GM18517 (cell line): ENCODE measurements around the gene ACOT4.
"Not testable (repeated sequence)": the region's sequence is repeated elsewhere in the genome, so short reads cannot be mapped to it uniquely, and the experiment has no call there.

Experiments used
- ATAC-seq: cut with Tn5 transposase; IDR thresholded peaks from one replicate; pipeline ENCODE4 v1.9.1; 2021; ENCODE audit warnings: mild to moderate bottlenecking, moderate library complexity; ENCODE audit not compliant: unreplicated experiment

Gene ACOT4

DNA sequence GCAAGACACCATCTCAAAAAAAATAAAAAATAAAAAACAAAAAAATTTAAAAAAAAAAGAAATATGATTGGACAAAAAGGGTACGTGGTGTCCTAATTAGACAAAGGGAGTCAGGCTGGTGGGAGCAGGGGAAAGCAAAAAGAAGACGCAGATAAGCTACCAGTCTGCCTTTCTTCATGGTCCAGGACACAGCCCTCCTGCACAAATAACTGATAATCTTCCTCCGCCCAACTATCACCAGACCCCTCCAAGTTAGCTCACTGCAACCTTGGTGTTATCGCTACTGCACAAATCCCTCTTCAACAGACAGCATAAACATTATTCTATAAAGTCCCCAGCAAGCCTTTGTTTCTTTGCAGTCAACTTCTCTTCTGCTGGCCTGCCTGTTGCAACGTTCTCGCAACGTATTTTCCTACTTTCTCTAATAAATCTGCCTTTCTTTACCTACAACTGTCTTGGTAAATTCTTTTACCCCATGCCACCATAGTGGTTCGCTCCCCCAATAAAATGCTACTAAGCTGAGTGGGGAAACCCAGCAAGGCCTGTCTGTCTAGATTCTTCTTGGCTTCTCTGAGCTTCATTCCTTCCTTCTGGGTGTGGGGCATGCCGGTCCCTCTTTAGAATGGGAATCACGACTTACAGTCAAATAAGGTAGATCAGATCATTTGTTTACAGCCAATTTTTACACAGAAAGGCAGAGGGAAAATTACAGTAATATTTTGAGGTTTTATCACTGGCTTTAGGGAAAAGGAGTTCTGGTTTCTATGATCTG is 38.5 kb downstream of the ACOT4 start:
- no peak for ATAC-seq

DNA sequence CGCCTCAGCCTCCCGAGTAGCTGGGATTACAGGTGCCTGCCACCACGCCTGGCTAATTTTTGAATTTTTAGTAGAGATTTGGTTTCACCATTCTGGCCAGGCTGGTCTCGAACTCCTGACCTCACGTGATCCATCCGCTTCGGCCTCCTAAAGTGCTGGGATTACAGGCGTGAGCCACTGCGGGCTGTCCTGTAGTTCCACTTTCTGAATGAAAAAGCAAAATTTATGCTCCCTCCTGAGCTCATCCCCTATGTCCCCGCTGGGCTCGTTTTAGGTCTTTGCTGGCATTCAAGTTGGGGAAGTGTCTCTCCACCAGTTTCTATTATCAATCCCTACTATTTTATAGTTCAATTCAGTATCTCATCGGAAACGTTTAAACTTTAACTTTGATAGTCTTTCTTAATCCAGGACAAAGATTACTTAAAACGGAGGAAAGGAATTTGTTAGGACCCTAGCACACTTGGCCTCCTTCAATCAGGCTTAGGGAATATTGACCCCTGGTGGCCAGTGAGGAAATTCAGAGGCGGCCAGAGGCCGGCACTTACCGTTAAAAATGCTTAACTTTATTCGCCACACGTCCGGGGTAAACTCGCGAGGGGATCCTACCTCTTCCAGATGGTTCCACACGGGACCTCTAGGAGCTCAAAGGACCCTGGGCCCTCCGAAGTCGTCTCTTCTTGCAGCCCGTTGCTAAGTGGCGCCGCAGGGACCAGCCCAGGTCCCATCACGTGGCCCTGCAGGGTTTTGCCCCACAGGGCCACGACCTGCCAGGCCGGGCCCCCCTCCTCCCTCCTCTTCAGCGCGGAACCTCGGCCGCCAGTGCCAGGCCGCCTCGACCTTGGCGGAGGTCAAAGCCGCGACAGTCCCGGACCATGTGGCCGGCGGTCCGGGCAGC is 41.7 kb downstream of the ACOT4 start:
- peak; percentile 65 for ATAC-seq

DNA sequence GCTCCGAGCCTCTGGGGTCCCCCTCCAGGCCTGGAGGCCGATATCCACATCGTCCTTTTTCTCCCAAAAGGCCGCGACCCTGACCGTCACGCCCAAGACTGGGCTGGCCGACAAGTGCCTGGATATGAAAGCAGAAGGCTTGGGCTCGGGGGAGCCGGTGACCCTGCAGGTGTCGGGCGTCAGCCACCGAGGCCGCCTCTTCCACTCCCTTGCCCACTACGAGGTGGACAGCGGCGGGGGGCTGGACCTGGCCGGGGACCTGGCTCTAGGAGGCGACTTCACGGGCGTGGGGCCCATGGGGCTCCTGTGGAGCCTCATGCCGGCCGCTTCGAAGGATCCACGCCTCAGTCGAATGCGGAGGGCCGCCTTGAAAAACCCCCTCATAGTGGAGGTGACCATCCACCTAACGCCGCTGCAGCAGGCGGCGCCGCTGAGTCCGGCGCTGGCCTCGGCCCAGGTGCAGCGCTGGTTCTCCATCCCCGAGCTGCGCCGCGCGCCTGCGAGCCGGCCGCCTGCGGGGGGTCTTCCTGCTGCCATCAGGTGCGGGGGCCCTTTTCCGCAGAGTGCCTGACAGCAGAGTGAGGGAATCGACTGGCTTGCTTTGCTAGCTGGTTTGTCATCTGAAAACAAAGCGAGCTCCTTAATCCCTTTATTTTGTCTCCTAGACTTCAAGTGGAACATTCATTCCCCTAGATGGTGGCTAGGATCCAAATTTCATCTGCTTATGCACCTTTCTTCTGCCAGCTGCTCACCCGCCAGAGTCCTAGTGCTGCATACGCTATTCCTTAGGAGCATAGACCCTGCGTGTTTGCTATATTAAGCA is 42.5 kb downstream of the ACOT4 start:
- ATAC-seq, result peak; percentile 11

DNA sequence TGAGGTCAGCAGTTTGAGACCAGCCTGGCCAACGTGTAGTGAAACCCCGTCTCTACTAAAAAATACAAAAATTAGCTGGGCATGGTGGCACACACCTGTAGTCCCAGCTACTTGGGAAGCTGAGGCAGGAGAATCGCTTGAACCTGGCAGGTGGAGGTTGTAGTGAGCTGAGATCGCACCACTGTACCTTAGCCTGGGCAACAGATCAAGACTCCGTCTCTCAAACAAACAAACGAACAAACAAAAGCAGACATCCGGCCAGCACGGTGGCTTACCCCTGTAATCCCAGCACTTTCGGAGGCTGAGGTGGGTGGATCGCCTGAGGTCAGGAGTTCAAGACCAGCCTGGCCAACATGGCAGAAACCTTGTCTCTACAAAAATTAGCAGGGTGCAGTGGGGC is 44.7 kb downstream of the ACOT4 start:
- ATAC-seq, result not testable (repeated sequence)

DNA sequence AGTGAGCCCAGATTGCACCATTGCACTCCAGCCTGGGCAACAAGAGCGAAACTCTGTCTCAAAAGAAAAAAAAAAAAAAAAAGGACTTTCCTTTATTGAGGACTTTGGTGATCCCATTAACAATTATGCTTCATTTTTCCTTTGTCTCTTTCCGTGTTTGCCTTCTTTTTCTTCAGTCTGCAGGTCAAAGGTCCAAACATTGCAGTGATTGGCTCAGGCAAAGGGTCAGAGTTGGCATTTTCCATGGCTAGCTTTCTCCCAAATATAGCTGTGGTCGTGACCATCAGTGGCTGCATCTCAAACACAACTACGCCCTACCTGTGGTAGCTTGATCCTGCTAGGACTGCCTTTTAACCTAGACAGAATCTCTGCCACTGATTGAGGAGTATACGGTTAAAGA is 46.2 kb downstream of the ACOT4 start:
- no peak for ATAC-seq

DNA sequence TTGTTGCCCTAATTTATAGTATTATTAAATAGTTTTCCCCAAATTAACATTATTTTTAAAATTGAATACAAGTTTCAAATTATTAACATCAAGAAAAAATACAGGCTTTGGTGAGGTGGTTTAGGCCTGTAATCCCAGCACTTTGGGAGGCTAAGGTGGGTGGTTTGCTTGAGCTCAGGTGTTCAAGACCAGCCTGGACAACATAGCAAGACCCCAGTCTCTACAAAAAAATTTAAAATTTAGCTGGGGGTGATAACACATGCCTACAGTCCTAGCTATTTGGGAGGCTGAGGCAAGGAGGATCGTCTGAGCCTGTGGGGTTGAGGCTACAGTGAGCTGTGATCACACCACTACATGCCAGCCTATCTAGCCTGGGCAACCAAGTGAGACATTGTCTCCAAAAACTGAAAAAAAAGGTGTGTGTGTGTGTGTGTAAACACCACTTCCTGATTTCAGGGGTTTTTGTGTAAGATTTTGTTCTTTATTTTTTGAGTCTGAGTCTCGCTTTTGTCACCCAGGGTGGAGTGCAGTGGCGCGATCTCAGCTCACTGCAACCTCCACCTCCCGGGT is 49.2 kb downstream of the ACOT4 start:
- no peak for ATAC-seq

DNA sequence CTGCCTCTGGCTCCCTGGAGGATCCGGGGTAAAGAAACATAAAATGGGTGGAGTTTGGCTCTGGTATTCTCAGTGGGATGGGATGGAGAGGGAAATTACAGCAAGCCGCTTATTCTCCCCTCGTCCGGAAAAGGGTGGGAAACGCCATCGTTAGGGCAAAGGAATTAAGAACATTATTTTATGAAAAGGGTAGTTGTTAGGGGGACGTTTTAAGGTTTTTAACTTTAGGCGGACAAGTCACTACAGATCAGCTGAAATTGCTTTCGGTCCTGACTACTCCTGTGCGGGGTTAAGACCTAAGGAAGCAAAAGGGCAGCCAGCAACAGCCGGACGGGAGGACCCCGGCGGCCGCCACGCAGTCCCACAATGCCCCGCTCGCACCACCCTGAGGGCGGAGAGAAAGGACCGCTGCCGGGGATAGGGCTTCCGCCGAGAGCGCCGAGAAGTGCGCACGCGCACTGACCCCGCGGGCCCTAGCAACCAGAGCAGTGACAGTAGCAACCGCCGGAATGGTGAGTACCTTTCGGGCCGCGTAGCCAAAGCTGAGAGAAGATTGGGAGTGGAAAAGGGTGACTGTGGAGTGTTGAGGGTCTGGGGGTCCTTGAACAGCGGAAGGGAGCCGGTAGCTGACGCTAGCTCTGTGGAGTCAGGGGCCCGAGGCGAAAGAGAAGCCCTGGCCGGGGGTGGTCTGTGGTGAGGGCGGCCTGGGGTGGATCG is 53.0 kb downstream of the ACOT4 start, which contains the start of gene DNAL1:
TSS of gene DNAL1 (plus strand) at position 456 of the 717 bp plus-strand sequence. CDS start at position 510, 54 bp downstream.
- peak; percentile 87 for ATAC-seq

DNA sequence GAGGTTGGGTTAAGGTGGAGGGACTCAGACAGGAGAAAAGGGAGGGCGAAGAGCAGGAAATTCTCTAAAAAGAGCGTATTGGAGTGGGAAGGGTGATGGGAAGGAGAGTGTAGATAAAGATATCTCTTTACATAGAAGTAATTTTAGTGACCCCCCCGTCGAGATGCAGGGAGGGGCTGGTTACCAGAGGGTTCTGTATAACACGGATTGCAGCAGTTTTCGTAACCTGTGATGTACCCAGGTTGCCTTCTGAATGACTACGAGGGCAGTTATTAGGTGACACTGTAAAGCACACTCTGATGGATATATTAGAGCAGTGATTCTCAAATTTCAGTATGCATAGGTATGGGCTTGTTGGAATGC is 53.6 kb downstream of the ACOT4 start:
- no peak for ATAC-seq
